A549 (cell line): ENCODE measurements around the gene PDZD7.

Experiments
- HOXA7 ChIP-seq: fragments of 250-450 bp; sonication (Bioruptor Pico); IDR thresholded peaks from 2 replicates; pipeline ENCODE4 v1.5.0; 2020; ENCODE audit warnings: mild to moderate bottlenecking, moderate library complexity
- TF ChIP-seq, protein P1 (sequence below): fragments of >200 bp; sonication (Bioruptor Twin); formaldehyde crosslinking; IDR thresholded peaks from 3 replicates; pipeline ENCODE4 v1.5.1; 2016
- TF ChIP-seq, protein P2 (sequence below): IDR thresholded peaks from 2 replicates; pipeline ENCODE4 v1.6.1; 2012; ENCODE audit warnings: low read depth, borderline replicate concordance

- TF ChIP-seq, protein P1, sequence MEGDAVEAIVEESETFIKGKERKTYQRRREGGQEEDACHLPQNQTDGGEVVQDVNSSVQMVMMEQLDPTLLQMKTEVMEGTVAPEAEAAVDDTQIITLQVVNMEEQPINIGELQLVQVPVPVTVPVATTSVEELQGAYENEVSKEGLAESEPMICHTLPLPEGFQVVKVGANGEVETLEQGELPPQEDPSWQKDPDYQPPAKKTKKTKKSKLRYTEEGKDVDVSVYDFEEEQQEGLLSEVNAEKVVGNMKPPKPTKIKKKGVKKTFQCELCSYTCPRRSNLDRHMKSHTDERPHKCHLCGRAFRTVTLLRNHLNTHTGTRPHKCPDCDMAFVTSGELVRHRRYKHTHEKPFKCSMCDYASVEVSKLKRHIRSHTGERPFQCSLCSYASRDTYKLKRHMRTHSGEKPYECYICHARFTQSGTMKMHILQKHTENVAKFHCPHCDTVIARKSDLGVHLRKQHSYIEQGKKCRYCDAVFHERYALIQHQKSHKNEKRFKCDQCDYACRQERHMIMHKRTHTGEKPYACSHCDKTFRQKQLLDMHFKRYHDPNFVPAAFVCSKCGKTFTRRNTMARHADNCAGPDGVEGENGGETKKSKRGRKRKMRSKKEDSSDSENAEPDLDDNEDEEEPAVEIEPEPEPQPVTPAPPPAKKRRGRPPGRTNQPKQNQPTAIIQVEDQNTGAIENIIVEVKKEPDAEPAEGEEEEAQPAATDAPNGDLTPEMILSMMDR: no peak
- TF ChIP-seq HOXA7: no peak
- TF ChIP-seq, protein P2, sequence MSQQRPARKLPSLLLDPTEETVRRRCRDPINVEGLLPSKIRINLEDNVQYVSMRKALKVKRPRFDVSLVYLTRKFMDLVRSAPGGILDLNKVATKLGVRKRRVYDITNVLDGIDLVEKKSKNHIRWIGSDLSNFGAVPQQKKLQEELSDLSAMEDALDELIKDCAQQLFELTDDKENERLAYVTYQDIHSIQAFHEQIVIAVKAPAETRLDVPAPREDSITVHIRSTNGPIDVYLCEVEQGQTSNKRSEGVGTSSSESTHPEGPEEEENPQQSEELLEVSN: no peak
Measured at GRCh38 chr10:101002456-101002855, 28.5 kb downstream of the PDZD7 start.
